Activated B cell treated with CpG ODN at 0.5 μM for 24 hours (primary cell): Measurements from ENCODE around the gene NANOS3. TPM values are rescaled to one million over a fixed set of nuclear protein-coding genes. Genes with fewer than 3 reads are reported as not detected.
A peak's percentile ranks its signal among the peaks of the same experiment; 100 is the strongest.

ENCODE experiments used
- ATAC-seq: fragments of 200-7000 bp; cut with Tn5 transposase; one replicate; pipeline ENCODE4 v1.10.0; 2021; ENCODE audit warnings: low read depth, mild to moderate bottlenecking, moderate library complexity
- CTCF ChIA-PET: fragments of 350-600 bp; sonication (Branson Sonifier 250); formaldehyde crosslinking; loops from one replicate; lab custom pipeline; 2021; ENCODE audit warnings: antibody characterized with exemption; lab: Charles Lee
- POLR2A ChIA-PET: fragments of 350-600 bp; sonication (Branson Sonifier 250); formaldehyde crosslinking; loops from one replicate; lab custom pipeline; 2021; ENCODE audit warnings: antibody characterized with exemption; lab: Charles Lee
- DNase-seq: peaks from one replicate; pipeline ENCODE4 v3.0.0; 2022
- H3K27ac Mint-ChIP-seq: one replicate; pipeline ENCODE4 v1.8.0; 2020; ENCODE audit warnings: mixed read lengths
- H3K27me3 Mint-ChIP-seq: one replicate; pipeline ENCODE4 v1.8.0; 2021; ENCODE audit warnings: mixed read lengths
- H3K36me3 Mint-ChIP-seq: one replicate; pipeline ENCODE4 v1.8.0; 2021; ENCODE audit warnings: low read depth, mixed read lengths
- H3K4me1 Mint-ChIP-seq: one replicate; pipeline ENCODE4 v1.8.0; 2021; ENCODE audit warnings: mixed read lengths
- H3K4me3 Mint-ChIP-seq: one replicate; pipeline ENCODE4 v1.8.0; 2020; ENCODE audit warnings: mild to moderate bottlenecking, mixed read lengths
- H3K9me3 Mint-ChIP-seq: one replicate; pipeline ENCODE4 v1.8.0; 2020; ENCODE audit warnings: mixed read lengths
- CTCF ChIP-seq: fragments of 200-600 bp; IDR thresholded peaks from one replicate; pipeline ENCODE4 v1.8.0; 2022; ENCODE audit warnings: antibody characterized with exemption, mild to moderate bottlenecking
- intact Hi-C: fragments of 100-400 bp; cut with micrococcal nuclease; formaldehyde crosslinking; loops from one replicate; pipeline ENCODE4 v1.15.1; 2024
- total RNA-seq: library from RNA; stranded (reverse); gene quantifications from 2 replicates; pipeline ENCODE4 v1.2.3, GENCODE V29; 2022

NANOS3 gene
- total RNA-seq, 1 donor from 2014 or later = not detected

GRCh38 chr19:13905634-13906520 lies 28.9 kb downstream of the NANOS3 start, which contains the start of the genes BRME1 and CC2D1A:
Gene BRME1 (minus strand): TSS chr19:13906117. CDS start chr19:13904892, 1,225 bp downstream.
Gene CC2D1A (plus strand): TSS chr19:13906201. CDS start chr19:13906442, 241 bp downstream.
- intact Hi-C loops = loop anchor here (1.0 to 2.0 kb wide), 5 partner anchors 15 to 126 kb away; partner anchors contain the start of genes DCAF15 and RFX1
- no peaks in the 10 kb centered on the region for H3K27me3 Mint-ChIP-seq
- peak within 1 kb of the TSS; percentile 78 for H3K27ac Mint-ChIP-seq
- peak; percentile 93 for DNase-seq
- H3K4me1 Mint-ChIP-seq = peaks cover 11% of the 10 kb centered on the region
- peaks cover 7% of the 10 kb centered on the region for H3K36me3 Mint-ChIP-seq
- ATAC-seq = peak; percentile 99
- CTCF ChIA-PET = interaction anchor here (0.7 to 1.1 kb wide), 5 partner anchors 113 to 231 kb away, joined by 3 to 4 read pairs (median 3); partner anchors contain the start of gene MISP3
- TF ChIP-seq CTCF = no peak
- POLR2A ChIA-PET = interaction anchor here (0.6 to 2.3 kb wide), 4 partner anchors 80 to 141 kb away, joined by 4 to 11 read pairs (median 6); partner anchors contain the start of genes IL27RA and MRI1
- H3K9me3 Mint-ChIP-seq = no peaks in the 10 kb centered on the region
- peak within 1 kb of the TSS; percentile 87 for H3K4me3 Mint-ChIP-seq

- CTCF ChIA-PET = interaction anchor here (0.5 to 1.0 kb wide), 3 partner anchors 108 to 231 kb away, joined by 3 to 4 read pairs (median 3); no protein-coding TSS in a partner anchor
- no peaks in the 10 kb centered on the region for H3K27me3 Mint-ChIP-seq
- H3K27ac Mint-ChIP-seq = peak overlapping the region; percentile 22
- peaks cover 11% of the 10 kb centered on the region for H3K4me1 Mint-ChIP-seq
- peak overlapping the region; percentile 87 for H3K4me3 Mint-ChIP-seq
- intact Hi-C loops = loop anchor here (1.0 to 2.0 kb wide), 5 partner anchors 15 to 126 kb away; partner anchors contain the start of genes DCAF15 and RFX1
- peaks cover 13% of the 10 kb centered on the region for H3K36me3 Mint-ChIP-seq
- TF ChIP-seq CTCF = no peak
- DNase-seq (no peak), ATAC-seq (no peak)
- H3K9me3 Mint-ChIP-seq = no peaks in the 10 kb centered on the region
- POLR2A ChIA-PET = interaction anchor here (0.6 to 2.3 kb wide), 5 partner anchors 79 to 1215 kb away, joined by 4 to 11 read pairs (median 7); partner anchors contain the start of genes IL27RA and MRI1
These were observed 29.6 kb downstream of the NANOS3 start for GRCh38 chr19:13906521-13906904.

GRCh38 chr19:13906910-13907309 lies 30.0 kb downstream of the NANOS3 start:
- H3K36me3 Mint-ChIP-seq = peaks cover 14% of the 10 kb centered on the region
- DNase-seq (no peak), ATAC-seq (no peak)
- ChIA-PET CTCF (interaction anchor here (0.5 to 1.0 kb wide), 3 partner anchors 108 to 230 kb away, joined by 3 to 4 read pairs (median 3); no protein-coding TSS in a partner anchor), POLR2A (interaction anchor here (0.6 to 2.3 kb wide), 5 partner anchors 78 to 1215 kb away, joined by 4 to 11 read pairs (median 7); partner anchors contain the start of genes IL27RA and MRI1)
- no peaks in the 10 kb centered on the region for H3K27me3 Mint-ChIP-seq
- H3K27ac Mint-ChIP-seq = peak overlapping the region; percentile 22
- intact Hi-C loops = loop anchor here (1.0 to 2.0 kb wide), 5 partner anchors 14 to 125 kb away; partner anchors contain the start of genes DCAF15 and RFX1
- no peak for TF ChIP-seq CTCF
- peak overlapping the region; percentile 87 for H3K4me3 Mint-ChIP-seq
- peaks cover 11% of the 10 kb centered on the region for H3K4me1 Mint-ChIP-seq
- H3K9me3 Mint-ChIP-seq = no peaks in the 10 kb centered on the region

- POLR2A ChIA-PET = interaction anchor here (0.6 to 0.7 kb wide), 2 partner anchors 110 to 120 kb away, joined by 5 read pairs; no protein-coding TSS in a partner anchor
- peaks cover 11% of the 10 kb centered on the region for H3K4me1 Mint-ChIP-seq
- no peak for DNase-seq
- peaks cover 23% of the 10 kb centered on the region for H3K36me3 Mint-ChIP-seq
- H3K27me3 Mint-ChIP-seq = no peaks in the 10 kb centered on the region
- intact Hi-C loops = no loop called here
- H3K9me3 Mint-ChIP-seq = no peaks in the 10 kb centered on the region
- no peak for ATAC-seq
- H3K27ac Mint-ChIP-seq = no peak overlapping the region
- TF ChIP-seq CTCF = no peak
- no peak overlapping the region for H3K4me3 Mint-ChIP-seq
- CTCF ChIA-PET = no interaction called here
These were observed 31.7 kb downstream of the NANOS3 start for GRCh38 chr19:13908674-13909073.
